ENCODE measurements around the gene AUP1. TPM values are rescaled to one million over a fixed set of nuclear protein-coding genes. Genes with fewer than 3 reads are reported as not detected.

Gene AUP1
- total and polyA plus RNA-seq, 2 of the 8 experiments (the other 6 are each of a cell fraction or from before 2014, with no cell fraction given), result 83.4 to 121 TPM

DNA sequence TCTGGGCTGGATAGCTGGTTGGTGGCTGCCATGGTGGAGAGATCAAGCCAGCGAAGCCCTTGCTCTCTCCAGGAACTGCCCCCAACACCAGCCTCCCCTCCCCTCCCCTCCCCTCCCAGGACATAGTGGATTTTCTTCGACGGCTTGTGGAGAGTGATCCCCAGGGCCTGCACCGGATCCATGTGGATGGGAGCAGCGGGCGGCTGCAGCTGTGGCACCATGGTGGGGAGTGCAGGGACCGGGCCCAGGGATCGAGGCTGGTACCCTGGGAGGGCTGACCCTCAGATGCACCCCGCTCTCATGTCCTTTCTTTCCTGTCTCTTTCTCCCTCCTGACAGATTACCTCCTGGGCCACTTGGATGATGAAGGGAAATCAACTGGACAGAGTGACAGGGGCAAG, 39.6 kb downstream of the AUP1 start:
- DNase-seq (ENCODE audit: low read depth in 1 of 2, low spot score in 2 of 2), result no peak
- ChIA-PET POLR2A (ENCODE audit: partially characterized antibody) (interaction anchor here (0.9 to 2.9 kb wide), 5 partner anchors 10 to 42 kb away, joined by 3 to 10 read pairs (median 4); partner anchors contain the start of genes LBX2 and PCGF1), CTCF (ENCODE audit: partially characterized antibody) (interaction anchor here (1.0 to 6.9 kb wide), 5 partner anchors 11 to 97 kb away, joined by 3 to 37 read pairs (median 7); partner anchors contain the start of genes INO80B and LBX2)
- Histone ChIP-seq H3K27me3 (replicated peaks in 1 of 4; ENCODE audit: control insufficient read depth in 3 of 4, extremely low read depth in 1 of 4, insufficient read depth in 3 of 4, low read length in 3 of 4) (peaks cover 0 to under 1% (median under 1%) of the 10 kb centered on the region in 4 experiments; a peak in 3 of 7 replicates), H3K4ac (replicated peaks; ENCODE audit: insufficient read length, low read depth, low read length) (no peak overlapping the region), H3K36me3 (ENCODE audit: control insufficient read depth in 2 of 4, insufficient read depth in 4 of 4, low read length in 3 of 4) (peaks cover 7 to 22% (median 18%) of the 10 kb centered on the region in 4 experiments), H2BK20ac (ENCODE audit: low read length) (no peak overlapping the region), H4K8ac (ENCODE audit: extremely low read depth, insufficient read depth, low read length) (no peak overlapping the region), H3K23ac (ENCODE audit: insufficient read length) (no peak overlapping the region), H3K79me1 (ENCODE audit: low read depth, low read length) (no peaks in the 10 kb centered on the region), H3K9ac (replicated peaks in 1 of 4; ENCODE audit: extremely low read depth in 1 of 4, low read depth in 3 of 4, low read length in 3 of 4) (no peak overlapping the region), H3K23me2 (ENCODE audit: low read depth, low read length) (no peaks in the 10 kb centered on the region), H4K20me1 (replicated peaks in 1 of 2; ENCODE audit: control insufficient read depth in 1 of 2, insufficient read depth in 2 of 2, low read length in 2 of 2) (peaks cover 2 to 9% of the 10 kb centered on the region in 2 experiments), H3K4me1 (replicated peaks in 1 of 4; ENCODE audit: control insufficient read depth in 3 of 4, insufficient read depth in 4 of 4, low read length in 3 of 4) (no peaks in the 10 kb centered on the region), H3K4me3 (ENCODE audit: extremely low read depth in 1 of 4, insufficient read depth in 2 of 4, low read depth in 3 of 4, low read length in 4 of 4) (no peak overlapping the region), H2BK120ac (replicated peaks; ENCODE audit: low read depth, low read length) (no peak overlapping the region), H3K4me2 (ENCODE audit: insufficient read depth in 1 of 2, low read depth in 2 of 2, low read length in 2 of 2) (no peak overlapping the region), H2BK12ac (ENCODE audit: low read depth, low read length) (no peak overlapping the region), H4K91ac (replicated peaks; ENCODE audit: insufficient read length, low read length) (no peak overlapping the region), H3K9me3 (ENCODE audit: insufficient read depth in 2 of 2, low read depth in 1 of 2, low read length in 1 of 2) (no peaks in the 10 kb centered on the region), H3K56ac (replicated peaks; ENCODE audit: insufficient read length, low read depth, low read length) (no peak overlapping the region), H3K27ac (ENCODE audit: low read depth, low read length) (no peak overlapping the region), H3K14ac (ENCODE audit: insufficient read length) (no peak overlapping the region), H2AK5ac (ENCODE audit: low read depth, low read length) (no peak overlapping the region), H2BK15ac (ENCODE audit: low read length) (no peak overlapping the region), H3K18ac (ENCODE audit: extremely low read depth, low read length) (no peak overlapping the region), H2AFZ (ENCODE audit: low read length) (no peak overlapping the region), H3K79me2 (ENCODE audit: control insufficient read depth in 1 of 2, insufficient read depth in 2 of 2, low read length in 2 of 2) (no peaks in the 10 kb centered on the region), H2BK5ac (ENCODE audit: low read depth, low read length) (no peak overlapping the region), H4K5ac (ENCODE audit: insufficient read length, low read depth, low read length) (no peak overlapping the region)
- WGBS, 2 experiments (ENCODE audit: extremely low coverage in 1 of 2, insufficient coverage in 1 of 2, insufficient read length in 1 of 2, insufficient replicate concordance in 2 of 2, low coverage in 1 of 2, low lambda C conversion rate in 2 of 2, missing lambda C conversion rate in 1 of 2), result 92% methylated on average over 5 of the region's 9 CpGs; no CpG with 5 or more reads in 1 of the 2 experiments
- FAIRE-seq, result no peak
- TF ChIP-seq POLR2A (IDR thresholded peaks at IDR 0.05; ENCODE audit: control extremely low read depth in 1 of 2, low read depth in 2 of 2, low read length in 2 of 2) (no peak), SIX5 (IDR thresholded peaks at IDR 0.05; ENCODE audit: low read depth, low read length) (no peak), SP4 (IDR thresholded peaks at IDR 0.05; ENCODE audit: low read length) (no peak), EZH2 (IDR thresholded peaks at IDR 0.05; ENCODE audit: low read depth, low read length, severe bottlenecking) (no peak), SAP30 (IDR thresholded peaks at IDR 0.05; ENCODE audit: insufficient read depth, insufficient replicate concordance, low read length) (no peak), HDAC2 (IDR thresholded peaks at IDR 0.05; ENCODE audit: borderline replicate concordance in 1 of 2, low read depth in 2 of 2, low read length in 2 of 2) (no peak), GTF2F1 (IDR thresholded peaks at IDR 0.05; ENCODE audit: borderline replicate concordance, low read depth, low read length) (no peak), JUN (IDR thresholded peaks at IDR 0.05; ENCODE audit: low read depth, low read length) (no peak), YY1 (IDR thresholded peaks at IDR 0.05; ENCODE audit: low read depth, low read length) (no peak), NANOG (IDR thresholded peaks at IDR 0.05; ENCODE audit: insufficient read depth, low read depth, low read length, poor library complexity, severe bottlenecking) (no peak), MAFK (IDR thresholded peaks at IDR 0.05; ENCODE audit: low read depth, low read length) (no peak), BCL11A (IDR thresholded peaks at IDR 0.05; ENCODE audit: low read depth in 2 of 2, low read length in 2 of 2) (no peak)
